Hepatocyte (in vitro differentiated cells): ENCODE results near the gene FGGY. TPM values are rescaled to one million over a fixed set of nuclear protein-coding genes. Genes with fewer than 3 reads are reported as not detected.

Experiments
- DNase-seq: peaks from one replicate; pipeline ENCODE4 v3.0.0-alpha.2; 2016; ENCODE audit warnings: low spot score
- H2AFZ ChIP-seq: fragments of 200-600 bp; sonication (generic); 2 replicates; pipeline ENCODE4 v1.6.0; 2016; ENCODE audit warnings: antibody characterized with exemption, mild to moderate bottlenecking
- H3K27ac ChIP-seq: fragments of 200-600 bp; sonication (generic); 2 replicates; pipeline ENCODE4 v1.5.1; 2016; ENCODE audit warnings: mild to moderate bottlenecking
- H3K27me3 ChIP-seq: fragments of 200-600 bp; sonication (generic); 2 replicates; pipeline ENCODE4 v1.6.1; 2016
- H3K36me3 ChIP-seq: fragments of 200-600 bp; sonication (generic); replicated peaks from 2 replicates; pipeline ENCODE4 v1.5.1; 2016; ENCODE audit warnings: low read depth; ENCODE audit not compliant: insufficient read depth
- H3K4me1 ChIP-seq: fragments of 200-600 bp; sonication (generic); 2 replicates; pipeline ENCODE4 v1.5.1; 2016; ENCODE audit warnings: mild to moderate bottlenecking, moderate library complexity; ENCODE audit not compliant: insufficient read depth
- H3K4me2 ChIP-seq: fragments of 200-600 bp; sonication (generic); 2 replicates; pipeline ENCODE4 v1.6.0; 2016
- H3K4me3 ChIP-seq: fragments of 200-600 bp; sonication (generic); 2 replicates; pipeline ENCODE4 v1.5.1; 2016; ENCODE audit warnings: mild to moderate bottlenecking
- H3K79me2 ChIP-seq: fragments of 200-600 bp; sonication (generic); 2 replicates; pipeline ENCODE4 v1.6.0; 2017; ENCODE audit warnings: mild to moderate bottlenecking
- H3K9me2 ChIP-seq: fragments of 200-600 bp; sonication (generic); replicated peaks from 2 replicates; pipeline ENCODE4 v1.6.0; 2017; ENCODE audit warnings: mild to moderate bottlenecking; ENCODE audit not compliant: insufficient read depth
- H3K9me3 ChIP-seq: fragments of 200-600 bp; sonication (generic); 2 replicates; pipeline ENCODE4 v1.5.1; 2016; ENCODE audit warnings: low read depth, mild to moderate bottlenecking
- H4K20me1 ChIP-seq: fragments of 200-600 bp; sonication (generic); 2 replicates; pipeline ENCODE4 v1.6.0; 2016; ENCODE audit warnings: mild to moderate bottlenecking; ENCODE audit not compliant: insufficient read depth, poor library complexity, severe bottlenecking
- EZH2 ChIP-seq: fragments of 200-600 bp; sonication (generic); IDR thresholded peaks from 2 replicates; pipeline ENCODE4 v1.6.1; 2016; ENCODE audit warnings: antibody characterized with exemption, mild to moderate bottlenecking, borderline replicate concordance
- EZH2phosphoT487 ChIP-seq: fragments of 200-600 bp; sonication (generic); IDR thresholded peaks from one replicate; pipeline ENCODE4 v1.6.1; 2018; ENCODE audit warnings: antibody characterized with exemption, mild to moderate bottlenecking, low read depth, moderate library complexity; ENCODE audit not compliant: unreplicated experiment, severe bottlenecking
- WGBS: methylation state at CpG from one replicate; pipeline ENCODE4 v1.1.6; 2016; ENCODE audit warnings: low lambda C conversion rate; ENCODE audit errors: missing lambda C conversion rate; 5-methylcytosine and 5-hydroxymethylcytosine counted together
- polyA plus RNA-seq: library from polyadenylated mRNA; unstranded; fragments of >200 nt; fragmentation: Nextera tagmentation; extraction: Ambion mirVana; gene quantifications from 2 replicates; pipeline ENCODE4 v1.2.1, GENCODE V29; 2016
- total RNA-seq: library from RNA; depleted of rRNA; stranded (reverse); fragments of >200 nt; gene quantifications from 2 replicates; pipeline ENCODE4 v1.2.3, GENCODE V29; 2014
- TF ChIP-seq, protein P1 (sequence below): fragments of 200-600 bp; sonication (generic); IDR thresholded peaks from 2 replicates; pipeline ENCODE4 v1.5.1; 2016; ENCODE audit warnings: antibody characterized with exemption, mild to moderate bottlenecking; ENCODE audit not compliant: poor library complexity

FGGY gene
- total and polyA plus RNA-seq, 2 experiments from 2014 or later, result 18.0 to 20.6 TPM

DNA sequence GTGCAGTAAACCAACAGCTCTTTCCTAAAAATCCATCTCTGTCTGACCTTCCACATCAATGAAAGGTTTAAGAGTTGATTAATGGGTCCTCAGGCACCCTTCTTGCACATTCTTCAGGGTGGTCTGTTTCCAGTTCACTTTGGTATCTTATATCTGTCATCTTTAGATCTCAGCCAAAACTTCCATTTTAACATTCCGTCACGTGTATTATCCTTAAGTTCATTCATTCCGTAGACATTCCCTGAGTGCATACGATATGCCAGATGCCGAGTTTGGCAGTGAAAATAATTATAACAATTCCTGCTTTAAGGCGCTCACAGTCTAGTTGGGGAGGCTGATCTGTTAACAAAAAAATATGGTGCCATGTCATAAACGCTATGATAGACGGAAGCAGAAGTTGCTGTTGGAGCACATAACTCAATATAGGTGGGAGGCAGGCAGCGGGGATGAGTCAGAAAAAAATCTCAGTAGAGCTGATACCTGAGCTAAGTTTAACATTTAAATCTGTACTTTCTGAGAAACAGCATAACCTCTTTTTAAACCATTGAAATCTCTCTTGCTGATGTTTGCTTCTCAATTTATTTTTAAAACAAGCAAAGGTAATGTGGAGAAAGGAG is 458.3 kb downstream of the FGGY start:
- peak overlapping the region; percentile 24 for H3K27ac ChIP-seq
- no peak overlapping the region for H3K4me3 ChIP-seq
- no peaks in the 10 kb centered on the region for H3K27me3 ChIP-seq
- no peaks in the 10 kb centered on the region for H4K20me1 ChIP-seq
- H2AFZ ChIP-seq, result no peak overlapping the region
- no peak for DNase-seq
- H3K9me2 ChIP-seq, result no peaks in the 10 kb centered on the region
- no peaks in the 10 kb centered on the region for H3K36me3 ChIP-seq
- no peaks in the 10 kb centered on the region for H3K4me1 ChIP-seq
- no peaks in the 10 kb centered on the region for H3K9me3 ChIP-seq
- WGBS, result 73% methylated on average over 9 of the region's 9 CpGs
- H3K4me2 ChIP-seq, result no peak overlapping the region
- no peaks in the 10 kb centered on the region for H3K79me2 ChIP-seq
- TF ChIP-seq, protein P1, sequence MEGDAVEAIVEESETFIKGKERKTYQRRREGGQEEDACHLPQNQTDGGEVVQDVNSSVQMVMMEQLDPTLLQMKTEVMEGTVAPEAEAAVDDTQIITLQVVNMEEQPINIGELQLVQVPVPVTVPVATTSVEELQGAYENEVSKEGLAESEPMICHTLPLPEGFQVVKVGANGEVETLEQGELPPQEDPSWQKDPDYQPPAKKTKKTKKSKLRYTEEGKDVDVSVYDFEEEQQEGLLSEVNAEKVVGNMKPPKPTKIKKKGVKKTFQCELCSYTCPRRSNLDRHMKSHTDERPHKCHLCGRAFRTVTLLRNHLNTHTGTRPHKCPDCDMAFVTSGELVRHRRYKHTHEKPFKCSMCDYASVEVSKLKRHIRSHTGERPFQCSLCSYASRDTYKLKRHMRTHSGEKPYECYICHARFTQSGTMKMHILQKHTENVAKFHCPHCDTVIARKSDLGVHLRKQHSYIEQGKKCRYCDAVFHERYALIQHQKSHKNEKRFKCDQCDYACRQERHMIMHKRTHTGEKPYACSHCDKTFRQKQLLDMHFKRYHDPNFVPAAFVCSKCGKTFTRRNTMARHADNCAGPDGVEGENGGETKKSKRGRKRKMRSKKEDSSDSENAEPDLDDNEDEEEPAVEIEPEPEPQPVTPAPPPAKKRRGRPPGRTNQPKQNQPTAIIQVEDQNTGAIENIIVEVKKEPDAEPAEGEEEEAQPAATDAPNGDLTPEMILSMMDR, result no peak
- TF ChIP-seq EZH2phosphoT487 (no peak), EZH2 (no peak)

DNA sequence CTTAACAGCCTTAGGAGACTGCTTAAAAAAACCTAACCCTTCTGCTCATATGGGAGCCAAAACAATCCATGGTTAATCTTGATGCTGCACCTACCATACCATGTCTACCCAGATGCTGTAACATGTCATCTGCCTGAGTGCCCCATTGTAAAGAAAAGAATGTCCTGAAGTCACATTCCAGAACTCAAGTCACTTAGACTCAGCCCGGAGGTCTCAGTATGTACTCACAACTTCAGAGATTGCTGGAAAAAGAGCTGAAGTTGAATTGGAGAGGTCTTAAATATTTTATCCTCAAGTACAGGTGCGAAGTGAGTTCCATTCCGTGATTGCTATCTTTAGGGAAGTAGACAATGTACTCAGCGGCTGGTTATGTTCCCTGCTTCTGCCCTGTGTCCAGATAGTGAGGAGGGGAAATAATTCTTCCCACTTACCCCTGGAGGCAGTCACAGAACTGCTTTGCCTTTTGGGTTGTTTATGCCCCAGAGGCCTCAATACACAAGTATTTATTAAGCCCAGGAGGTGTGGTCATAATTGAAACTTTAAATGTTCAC is 460.4 kb downstream of the FGGY start:
- Histone ChIP-seq H3K9me3 (no peaks in the 10 kb centered on the region), H3K36me3 (no peaks in the 10 kb centered on the region), H2AFZ (no peak overlapping the region), H3K4me3 (no peak overlapping the region), H3K4me2 (no peak overlapping the region), H3K79me2 (no peaks in the 10 kb centered on the region), H4K20me1 (no peaks in the 10 kb centered on the region), H3K27me3 (no peaks in the 10 kb centered on the region), H3K9me2 (no peaks in the 10 kb centered on the region), H3K4me1 (no peaks in the 10 kb centered on the region), H3K27ac (peak overlapping the region; percentile 5)
- no peak for DNase-seq
- TF ChIP-seq EZH2, result no peak
- TF ChIP-seq, protein P1, result no peak
- no peak for TF ChIP-seq EZH2phosphoT487
- WGBS, result 69% methylated on average over 4 of the region's 4 CpGs

DNA sequence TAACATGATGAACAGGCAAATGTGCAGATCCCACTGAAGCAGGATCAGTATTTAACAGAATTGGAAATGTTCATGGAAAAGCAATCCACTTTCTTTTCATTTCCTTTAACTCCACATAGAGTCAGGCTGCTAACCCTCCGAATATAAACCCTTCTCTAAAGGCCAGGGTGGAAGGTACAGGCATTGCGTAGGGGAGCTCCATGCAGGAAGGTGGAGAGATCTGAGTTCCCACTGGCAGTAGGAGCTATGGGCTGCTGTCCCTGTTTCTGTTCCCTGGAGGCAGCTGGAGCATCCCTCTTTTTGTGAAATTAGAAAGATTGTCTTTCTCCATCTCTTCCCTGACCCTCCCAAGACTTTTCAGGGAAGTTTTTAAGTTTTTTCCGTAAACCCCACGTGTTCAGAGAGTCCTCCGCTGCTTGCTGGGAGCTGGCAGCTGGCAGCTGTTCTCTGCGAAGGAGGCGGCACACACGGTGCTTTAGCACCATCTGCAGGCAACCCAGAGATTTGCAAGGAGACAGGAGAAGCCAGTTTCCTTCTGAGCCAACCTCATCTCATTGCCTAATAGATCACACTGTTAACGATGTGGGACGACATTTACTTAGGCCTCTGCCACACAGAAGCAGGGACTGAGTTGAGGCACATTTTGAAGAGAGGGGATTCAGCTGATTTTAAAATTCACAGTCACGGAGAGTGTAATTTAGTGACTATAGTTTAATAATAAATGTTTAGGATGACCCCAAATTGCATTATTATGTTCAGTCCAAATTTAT is 462.4 kb downstream of the FGGY start:
- Histone ChIP-seq H3K27ac (no peak overlapping the region), H4K20me1 (no peaks in the 10 kb centered on the region), H3K9me3 (no peaks in the 10 kb centered on the region), H3K27me3 (no peaks in the 10 kb centered on the region), H3K36me3 (no peaks in the 10 kb centered on the region), H2AFZ (peak overlapping the region; percentile 37), H3K4me1 (no peaks in the 10 kb centered on the region), H3K4me3 (no peak overlapping the region), H3K4me2 (peak overlapping the region; percentile 55), H3K9me2 (no peaks in the 10 kb centered on the region), H3K79me2 (no peaks in the 10 kb centered on the region)
- DNase-seq, result peak; percentile 88
- WGBS, result 13% methylated on average over 11 of the region's 11 CpGs
- no peak for TF ChIP-seq EZH2phosphoT487
- TF ChIP-seq, protein P1, result peak; percentile 95
